HG02884 (cell line): ENCODE measurements around the gene RIOX2.

Experiments
- ATAC-seq: cut with Tn5 transposase; IDR thresholded peaks from one replicate; pipeline ENCODE4 v1.9.1; 2021; ENCODE audit warnings: mild to moderate bottlenecking, moderate library complexity; ENCODE audit not compliant: unreplicated experiment

The RIOX2 gene

DNA sequence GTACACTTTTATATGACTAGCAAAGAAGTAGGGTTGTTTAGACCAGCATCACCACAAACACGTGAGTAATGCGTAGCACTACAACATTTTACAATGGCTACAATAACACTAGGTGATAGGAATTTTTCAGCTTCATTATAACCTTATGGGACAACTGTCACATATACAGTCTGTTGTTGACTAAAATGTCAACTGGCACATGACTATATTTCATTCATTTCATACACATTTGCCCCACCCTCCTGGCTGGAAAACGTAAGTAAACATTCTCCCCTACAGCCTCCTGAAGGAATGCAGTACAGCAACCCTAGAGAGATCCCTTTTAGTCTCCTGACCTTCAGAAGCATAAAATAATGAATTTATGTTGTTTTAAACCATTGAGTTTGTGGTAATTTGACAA lies 16.2 kb downstream of the RIOX2 start:
- no peak for ATAC-seq

DNA sequence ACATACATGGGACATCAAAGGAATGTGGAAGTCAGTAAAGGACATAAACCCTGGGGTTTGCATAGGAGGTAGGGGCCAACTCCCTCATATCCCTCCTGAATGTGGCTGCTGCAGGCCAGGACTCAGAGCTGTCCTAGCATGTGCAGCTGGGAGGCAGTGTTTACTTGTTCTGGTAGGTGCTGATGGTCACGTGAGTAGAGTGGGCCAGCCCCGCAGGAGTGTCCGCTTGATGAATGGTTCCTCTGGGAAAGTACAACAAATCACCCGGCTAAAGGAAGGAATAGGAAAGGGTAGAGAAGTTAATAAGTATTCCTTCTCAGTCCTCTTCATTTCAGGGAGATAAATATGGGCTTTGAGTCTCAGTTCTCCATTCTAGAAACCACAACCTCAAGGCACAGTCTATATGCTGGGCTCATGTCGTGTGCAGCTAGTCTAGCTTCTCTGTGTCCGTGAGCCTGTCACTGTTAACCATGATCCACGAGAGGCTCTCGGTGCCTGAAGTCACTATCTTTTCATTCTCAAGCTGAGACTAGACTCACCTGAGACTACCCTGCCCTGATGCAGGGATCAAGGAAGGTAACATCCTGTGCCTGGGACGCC lies 17.9 kb downstream of the RIOX2 start:
- ATAC-seq: peak; percentile 60

DNA sequence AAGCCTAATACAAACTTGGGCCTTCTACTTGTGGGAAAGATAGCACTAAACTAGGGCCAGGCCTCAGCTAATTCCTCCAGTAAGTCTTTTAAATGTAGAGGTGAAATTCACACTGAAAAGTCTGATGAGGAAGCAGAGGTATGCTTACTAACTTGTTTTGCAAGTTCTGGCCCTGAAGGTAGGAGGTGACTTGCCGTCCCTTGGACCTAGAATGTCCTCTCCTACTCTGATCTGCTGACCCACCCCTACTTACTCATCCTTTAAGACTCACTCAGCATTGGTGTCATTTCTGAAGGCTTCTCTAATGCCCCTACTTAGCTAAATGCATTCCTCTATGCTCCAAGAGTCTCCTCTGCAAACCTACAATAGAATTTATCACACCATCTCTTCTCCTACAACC lies 19.4 kb downstream of the RIOX2 start:
- ATAC-seq: no peak

GRCh38 chr3:97952280-97952679 lies 20.0 kb downstream of the RIOX2 start:
- no peak for ATAC-seq

DNA sequence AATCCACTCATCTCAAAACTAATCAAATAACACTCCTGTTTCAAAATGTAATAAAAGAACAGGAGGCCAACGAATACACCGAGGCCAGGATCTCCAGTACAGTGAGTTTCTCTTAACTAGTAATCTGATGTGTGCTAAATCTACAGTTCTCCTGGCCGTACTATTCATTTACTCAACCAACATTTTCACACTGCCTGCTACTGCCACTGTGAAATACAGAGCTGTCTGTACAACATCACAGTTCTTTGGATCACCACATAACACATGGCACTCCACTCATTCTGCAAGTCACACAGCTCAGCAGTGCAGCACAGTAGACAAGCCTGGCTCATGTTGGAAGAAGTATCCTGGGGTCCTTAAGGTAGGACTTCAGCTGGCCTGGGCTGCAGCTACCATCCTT lies 21.9 kb downstream of the RIOX2 start:
- ATAC-seq: no peak

DNA sequence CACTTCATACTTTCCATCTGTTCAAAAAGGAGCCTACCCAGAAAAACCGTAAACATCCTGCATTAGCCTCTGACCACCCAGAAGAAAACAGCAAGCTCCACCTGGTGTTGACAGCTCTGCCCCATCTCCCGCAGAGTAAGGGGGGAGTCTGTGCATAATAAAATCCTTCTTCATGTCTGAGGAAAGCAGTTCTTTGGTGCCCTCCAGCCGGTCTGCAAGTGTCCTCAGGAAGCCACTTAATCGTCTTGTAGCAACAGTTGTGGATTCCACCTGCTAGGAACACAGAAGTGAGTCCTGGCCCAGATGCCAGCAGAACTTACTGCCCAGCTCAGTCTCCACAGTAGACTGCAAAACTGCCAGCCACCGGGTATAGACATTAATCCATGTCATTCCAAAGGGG lies 22.5 kb downstream of the RIOX2 start:
- no peak for ATAC-seq

DNA sequence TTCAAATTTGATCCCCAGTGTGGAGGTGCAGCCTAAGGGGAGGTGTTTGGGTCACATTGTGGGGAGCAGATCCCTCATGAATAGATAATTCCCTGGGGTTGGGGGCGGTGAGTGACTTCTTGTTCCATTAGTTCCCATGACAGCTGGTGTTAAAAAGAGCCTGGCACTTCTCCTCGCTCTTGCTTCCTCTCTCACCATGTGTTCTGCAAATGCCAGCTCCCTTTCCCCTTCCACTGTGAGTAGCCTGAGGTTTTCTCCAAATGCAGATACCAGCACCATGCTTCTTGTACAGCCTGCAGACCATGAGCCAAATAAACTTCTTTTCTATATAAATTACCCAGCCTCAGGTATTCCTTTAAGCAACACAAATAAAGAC lies 23.1 kb downstream of the RIOX2 start:
- no peak for ATAC-seq

DNA sequence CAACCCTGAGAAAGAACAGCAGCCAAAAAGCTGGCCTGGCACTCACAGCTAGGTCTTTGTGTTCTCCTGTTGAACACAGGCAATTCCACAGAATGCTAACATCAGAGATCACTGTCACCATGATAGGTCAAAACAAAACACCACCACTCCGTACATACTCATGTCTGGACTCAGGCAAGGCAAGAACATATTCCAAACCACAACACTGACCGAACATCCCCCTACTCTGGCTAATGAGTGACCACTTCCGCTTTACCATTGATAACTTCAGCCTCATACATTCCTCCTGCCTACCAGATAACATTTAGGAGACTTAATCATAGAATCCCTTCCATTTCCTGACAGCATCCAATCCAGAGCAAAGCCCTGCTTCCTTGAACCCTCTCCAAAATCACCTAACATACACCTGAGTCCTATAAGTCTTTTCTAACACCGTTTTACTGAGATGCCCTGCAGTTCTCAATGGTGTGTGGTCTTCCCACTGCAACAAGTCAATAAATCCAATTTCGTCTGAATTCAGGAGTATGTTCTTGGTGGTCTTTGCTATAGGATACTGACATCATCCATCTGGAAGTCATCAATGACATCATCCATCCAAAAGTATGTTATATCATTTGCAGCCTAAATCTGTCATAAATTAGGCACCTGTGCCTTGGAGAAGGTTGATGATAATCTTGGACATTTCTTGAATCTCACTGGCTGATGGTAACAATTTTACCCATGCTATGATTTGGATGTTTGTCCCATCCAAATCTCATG lies 23.7 kb downstream of the RIOX2 start:
- ATAC-seq: no peak

DNA sequence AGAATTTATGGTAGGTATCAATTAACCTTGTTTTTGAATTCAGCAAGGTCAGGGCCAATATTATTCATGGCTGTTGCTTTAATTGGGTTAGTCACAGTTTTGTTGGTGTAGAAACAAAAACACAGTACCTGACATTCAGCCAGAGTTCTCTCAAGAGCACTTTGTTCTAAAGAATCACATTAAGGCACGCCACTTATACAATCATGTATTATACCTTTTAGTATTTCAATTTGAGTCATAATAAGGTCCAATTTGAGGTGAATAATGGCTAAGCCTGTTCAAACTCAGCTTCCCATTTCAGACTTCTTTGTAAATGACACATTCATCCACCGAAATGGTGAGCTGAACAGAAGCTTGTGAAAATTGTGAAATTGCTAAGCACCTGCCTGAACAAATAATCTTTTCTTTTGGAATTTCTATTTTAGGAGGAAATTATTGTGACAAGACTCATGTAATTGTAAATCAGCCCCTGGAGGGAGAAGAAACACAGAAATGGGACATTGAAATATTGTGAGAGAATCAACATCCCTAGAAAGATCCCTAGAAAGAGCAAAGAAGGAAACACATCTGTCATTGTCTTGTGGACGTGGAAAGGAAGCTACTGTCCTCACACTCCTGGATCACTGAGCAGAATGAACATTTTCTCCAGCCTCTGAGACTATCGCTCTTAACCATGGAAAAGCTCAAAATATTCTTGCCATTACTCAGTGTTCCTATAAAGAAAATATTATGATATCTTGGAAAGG lies 29.3 kb downstream of the RIOX2 start:
- ATAC-seq: no peak

DNA sequence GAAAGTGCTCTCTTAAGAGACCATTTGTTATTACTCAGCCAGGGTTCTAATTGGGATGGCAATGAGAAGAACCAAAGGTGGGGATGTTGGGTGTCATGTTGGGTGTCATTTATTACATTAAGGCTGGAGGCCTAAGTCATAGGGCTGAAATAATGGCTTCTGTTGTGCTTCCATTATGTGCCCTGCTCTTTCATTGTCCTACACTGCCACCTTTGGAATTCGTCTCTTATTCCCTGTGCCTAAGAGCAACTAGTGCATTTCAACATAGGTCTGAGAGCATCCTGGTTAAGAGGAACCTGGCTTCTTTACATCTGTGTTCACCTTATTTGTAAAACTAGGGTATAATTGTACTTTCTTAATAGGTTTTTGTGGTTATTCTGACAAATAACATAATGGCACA lies 32.2 kb downstream of the RIOX2 start:
- no peak for ATAC-seq

DNA sequence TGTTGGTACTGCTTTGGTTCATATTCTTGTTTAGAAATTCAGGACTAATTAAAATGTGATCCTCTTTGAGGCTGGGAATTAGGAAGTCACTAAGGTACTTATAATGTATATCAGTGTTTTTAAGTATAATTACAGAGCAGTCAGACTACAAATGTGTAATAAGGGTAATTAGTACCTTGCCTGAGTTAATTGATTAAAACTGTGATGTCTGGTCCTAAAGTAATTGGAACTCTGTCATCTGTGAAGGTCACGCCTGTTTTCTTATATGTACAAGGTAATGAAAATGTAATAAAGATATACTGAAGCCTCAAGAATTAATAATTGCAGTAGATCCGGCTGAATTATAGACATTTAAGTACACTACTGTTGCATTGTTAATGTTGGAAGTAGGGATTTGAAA lies 32.8 kb downstream of the RIOX2 start:
- no peak for ATAC-seq

DNA sequence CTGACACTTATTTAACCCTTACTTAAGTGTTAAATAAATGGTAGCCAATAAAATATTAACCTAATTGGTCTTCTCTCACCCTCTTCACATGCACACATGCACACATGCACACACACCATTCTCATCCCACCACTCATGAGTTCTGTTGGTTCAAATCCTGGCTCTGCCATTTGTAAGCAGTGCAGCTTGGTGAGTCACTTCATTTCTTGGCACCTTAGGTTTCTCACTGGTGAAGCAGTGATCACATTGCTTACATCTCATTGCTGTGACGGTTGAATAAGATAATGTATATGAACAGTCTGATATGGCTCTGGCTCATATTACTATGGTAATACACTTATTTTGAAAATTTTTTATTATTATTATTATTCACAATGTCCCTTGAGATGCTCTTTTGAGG lies 33.8 kb downstream of the RIOX2 start:
- no peak for ATAC-seq

- no peak for ATAC-seq
Observed at GRCh38 chr3:97937205-97937604, 35.0 kb downstream of the RIOX2 start.

- ATAC-seq: no peak
Observed at GRCh38 chr3:97935842-97936241, 36.4 kb downstream of the RIOX2 start.

DNA sequence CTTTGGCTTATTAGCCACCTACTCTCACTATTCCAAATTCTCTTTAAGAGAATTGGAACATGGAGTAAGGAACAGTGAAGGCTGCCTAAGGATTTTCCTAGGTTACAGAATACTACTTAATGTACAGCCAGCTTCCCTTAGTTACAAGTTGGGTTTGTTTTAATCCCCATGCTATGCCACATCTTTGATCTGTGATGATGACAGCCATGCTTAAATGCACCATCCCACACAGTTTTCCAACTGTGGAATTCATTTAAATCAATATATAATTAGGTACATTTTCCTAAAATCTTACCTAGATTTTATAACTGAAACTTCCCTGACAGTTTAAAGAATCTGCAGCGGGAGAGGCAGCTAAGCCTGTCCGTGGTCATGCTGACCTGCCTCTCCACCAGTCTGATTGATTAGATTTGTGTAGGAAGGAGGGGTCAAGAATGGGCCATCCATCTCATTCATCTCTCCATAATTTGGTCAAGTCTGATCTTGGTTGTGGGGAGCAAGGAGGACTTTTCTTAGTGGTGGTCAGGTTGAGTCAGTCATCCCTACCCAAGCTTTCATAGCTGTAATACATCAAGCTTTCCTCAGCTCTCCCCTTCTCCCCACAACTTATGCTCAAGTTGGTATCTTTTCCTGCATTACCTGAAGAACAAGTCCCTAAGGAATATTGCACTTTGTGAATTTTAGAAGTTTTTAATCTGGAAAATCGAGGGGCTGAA lies 37.1 kb downstream of the RIOX2 start:
- ATAC-seq: no peak

GRCh38 chr3:97932387-97932801 lies 39.8 kb downstream of the RIOX2 start:
- no peak for ATAC-seq

GRCh38 chr3:97931218-97931617 lies 41.0 kb downstream of the RIOX2 start:
- no peak for ATAC-seq

GRCh38 chr3:97930018-97930417 lies 42.2 kb downstream of the RIOX2 start:
- no peak for ATAC-seq

- ATAC-seq: no peak
Observed at GRCh38 chr3:97928986-97929385, 43.2 kb downstream of the RIOX2 start.

DNA sequence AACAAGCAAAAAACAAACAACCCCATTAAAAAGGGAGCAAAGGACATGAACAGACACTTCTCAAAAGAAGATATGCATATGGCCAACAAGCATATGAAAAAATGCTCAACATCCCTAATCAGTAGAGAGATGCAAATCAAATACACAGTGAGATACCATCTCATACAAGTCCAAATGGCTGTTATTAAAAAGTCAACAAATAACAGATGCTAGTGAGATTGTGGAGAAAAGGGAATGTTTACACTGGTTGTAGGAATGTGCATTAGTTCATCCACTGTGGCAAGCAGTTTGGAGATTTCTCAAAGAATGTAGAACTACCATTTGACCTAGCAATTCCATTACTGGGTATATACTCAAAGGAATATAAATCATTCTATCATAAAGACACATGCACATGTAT lies 44.5 kb downstream of the RIOX2 start:
- no peak for ATAC-seq

DNA sequence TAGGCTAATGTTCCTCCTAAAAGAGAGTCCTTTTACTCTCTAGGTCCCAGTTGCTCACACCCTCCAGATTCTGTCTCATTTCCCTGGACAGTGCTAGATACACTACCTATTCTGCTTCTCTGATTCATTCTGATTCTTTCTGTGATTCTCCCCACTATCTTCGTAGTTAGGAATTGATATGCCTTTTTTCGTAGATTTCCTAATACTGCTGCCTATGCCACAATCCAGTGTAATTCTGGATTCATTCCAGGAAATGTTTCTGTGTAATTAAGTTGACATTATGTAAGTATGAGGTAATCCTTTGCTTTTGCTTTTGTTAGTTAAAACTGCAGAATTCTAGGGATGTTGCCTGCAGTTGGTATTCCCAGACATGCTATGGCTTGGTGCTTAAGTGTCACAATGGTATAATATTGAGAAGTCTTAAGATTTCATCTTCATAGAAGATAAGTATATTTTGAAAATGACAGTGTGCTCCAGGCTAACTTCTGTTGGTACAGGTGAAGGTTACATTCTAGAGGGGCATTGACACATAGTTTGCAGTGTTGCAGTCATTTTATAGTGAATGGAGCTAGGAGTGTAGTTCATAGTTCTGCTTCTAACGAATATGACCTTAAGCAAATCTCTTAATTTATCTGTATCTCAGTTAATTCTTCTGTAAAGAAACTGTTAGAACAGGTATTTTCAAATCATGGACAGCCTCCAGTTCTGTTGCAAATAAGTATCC lies 54.3 kb downstream of the RIOX2 start:
- no peak for ATAC-seq
